Progenitor cell of endocrine pancreas (in vitro differentiated cells): ENCODE data around the gene EAF1. TPM values are rescaled to one million over a fixed set of nuclear protein-coding genes. Genes with fewer than 3 reads are reported as not detected.

ENCODE experiments used
- DNase-seq: peaks from one replicate; pipeline ENCODE4 v3.0.0; 2021; ENCODE audit warnings: low spot score; ENCODE audit not compliant: unreplicated experiment
- H3K27ac Mint-ChIP-seq: 2 replicates; pipeline ENCODE4 v1.8.0; 2021; ENCODE audit warnings: mild to moderate bottlenecking, moderate library complexity, mixed read lengths
- H3K27me3 Mint-ChIP-seq: 2 replicates; pipeline ENCODE4 v1.8.0; 2021; ENCODE audit warnings: mixed read lengths
- H3K36me3 Mint-ChIP-seq: 2 replicates; pipeline ENCODE4 v1.8.0; 2022; ENCODE audit warnings: mixed read lengths; ENCODE audit not compliant: insufficient read depth
- H3K4me1 Mint-ChIP-seq: 2 replicates; pipeline ENCODE4 v1.8.0; 2021; ENCODE audit warnings: low read depth, mixed read lengths
- H3K4me3 Mint-ChIP-seq: 2 replicates; pipeline ENCODE4 v1.8.0; 2021; ENCODE audit warnings: low read depth, mild to moderate bottlenecking, moderate library complexity, mixed read lengths
- H3K9me3 Mint-ChIP-seq: 2 replicates; pipeline ENCODE4 v1.8.0; 2021; ENCODE audit warnings: low read depth, mixed read lengths
- CTCF ChIP-seq: fragments of 200-600 bp; sonication (generic); IDR thresholded peaks from one replicate; pipeline ENCODE4 v1.5.0; 2021; ENCODE audit warnings: antibody characterized with exemption, mild to moderate bottlenecking; ENCODE audit not compliant: unreplicated experiment
- total RNA-seq: library from RNA; stranded (reverse); gene quantifications from 2 replicates; pipeline ENCODE4 v1.2.1, GENCODE V29; 2021

The EAF1 gene
- total RNA-seq, 1 donor from 2014 or later, result 28.2 TPM

GRCh38 chr3:15470261-15470660 lies 42.9 kb downstream of the EAF1 start:
- no peaks in the 10 kb centered on the region for H3K4me1 Mint-ChIP-seq
- H3K9me3 Mint-ChIP-seq, result no peaks in the 10 kb centered on the region
- no peak for DNase-seq
- H3K27ac Mint-ChIP-seq, result no peak overlapping the region
- no peaks in the 10 kb centered on the region for H3K27me3 Mint-ChIP-seq
- H3K4me3 Mint-ChIP-seq, result no peak overlapping the region
- peaks cover 2% of the 10 kb centered on the region for H3K36me3 Mint-ChIP-seq
- no peak for TF ChIP-seq CTCF

GRCh38 chr3:15470849-15471248 lies 43.5 kb downstream of the EAF1 start:
- Mint-ChIP-seq H3K36me3 (peaks cover 2% of the 10 kb centered on the region), H3K9me3 (no peaks in the 10 kb centered on the region), H3K4me3 (no peak overlapping the region), H3K27ac (no peak overlapping the region), H3K27me3 (no peaks in the 10 kb centered on the region), H3K4me1 (no peaks in the 10 kb centered on the region)
- TF ChIP-seq CTCF, result no peak
- no peak for DNase-seq

GRCh38 chr3:15471861-15472260 lies 44.5 kb downstream of the EAF1 start:
- TF ChIP-seq CTCF, result no peak
- no peak for DNase-seq
- Mint-ChIP-seq H3K27ac (no peak overlapping the region), H3K9me3 (no peaks in the 10 kb centered on the region), H3K4me3 (no peak overlapping the region), H3K4me1 (no peaks in the 10 kb centered on the region), H3K36me3 (peaks cover under 1% of the 10 kb centered on the region), H3K27me3 (no peaks in the 10 kb centered on the region)

GRCh38 chr3:15475161-15475560 lies 47.8 kb downstream of the EAF1 start:
- H3K9me3 Mint-ChIP-seq, result no peaks in the 10 kb centered on the region
- no peaks in the 10 kb centered on the region for H3K36me3 Mint-ChIP-seq
- DNase-seq, result no peak
- H3K27ac Mint-ChIP-seq, result no peak overlapping the region
- no peak overlapping the region for H3K4me3 Mint-ChIP-seq
- H3K27me3 Mint-ChIP-seq, result no peaks in the 10 kb centered on the region
- no peak for TF ChIP-seq CTCF
- H3K4me1 Mint-ChIP-seq, result peaks cover 13% of the 10 kb centered on the region

- DNase-seq, result no peak
- peaks cover 13% of the 10 kb centered on the region for H3K4me1 Mint-ChIP-seq
- no peaks in the 10 kb centered on the region for H3K36me3 Mint-ChIP-seq
- no peaks in the 10 kb centered on the region for H3K27me3 Mint-ChIP-seq
- no peak for TF ChIP-seq CTCF
- H3K9me3 Mint-ChIP-seq, result peaks cover under 1% of the 10 kb centered on the region
- no peak overlapping the region for H3K4me3 Mint-ChIP-seq
- no peak overlapping the region for H3K27ac Mint-ChIP-seq
These were observed 49.0 kb downstream of the EAF1 start for GRCh38 chr3:15476378-15476777.
